HG03457 (cell line): ENCODE results near the gene PGS1.

ENCODE experiments used
- ATAC-seq: cut with Tn5 transposase; IDR thresholded peaks from one replicate; pipeline ENCODE4 v1.9.1; 2021; ENCODE audit warnings: moderate number of reproducible peaks; ENCODE audit not compliant: unreplicated experiment

PGS1 gene

DNA sequence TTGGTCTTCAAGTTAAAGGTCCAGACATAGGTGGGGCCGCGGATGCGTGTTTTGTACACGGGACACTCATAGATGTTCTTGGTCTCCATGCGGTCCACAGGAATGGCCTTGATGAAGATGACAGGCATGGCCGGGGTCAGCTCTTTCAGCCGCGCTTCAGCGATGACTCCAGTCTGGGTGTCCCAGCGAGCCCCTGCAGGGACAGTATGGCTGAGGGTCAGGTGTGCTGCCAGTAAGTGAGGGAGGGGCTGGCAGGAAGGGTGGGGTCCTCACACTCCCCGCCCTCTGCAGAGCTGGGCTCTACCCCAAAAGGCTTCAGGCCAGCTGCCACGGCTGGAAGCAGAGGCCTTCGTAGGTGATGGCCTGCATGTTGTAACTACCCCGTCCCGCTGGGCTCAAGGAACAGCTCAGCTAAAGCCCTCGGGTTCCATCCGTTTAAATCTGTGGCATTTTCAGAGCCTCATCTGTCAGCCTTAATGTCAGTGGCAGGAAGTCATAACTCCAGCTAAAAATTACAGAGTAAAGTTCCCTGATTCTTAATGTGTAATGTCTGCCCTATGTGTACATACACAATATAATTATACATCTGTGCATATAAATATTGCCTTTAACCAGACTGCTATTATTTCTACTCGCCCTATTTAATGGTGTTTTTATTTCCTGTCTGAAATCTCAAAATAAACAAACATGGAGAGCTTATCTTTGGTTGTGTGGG lies 45.7 kb downstream of the PGS1 start:
- no peak for ATAC-seq

DNA sequence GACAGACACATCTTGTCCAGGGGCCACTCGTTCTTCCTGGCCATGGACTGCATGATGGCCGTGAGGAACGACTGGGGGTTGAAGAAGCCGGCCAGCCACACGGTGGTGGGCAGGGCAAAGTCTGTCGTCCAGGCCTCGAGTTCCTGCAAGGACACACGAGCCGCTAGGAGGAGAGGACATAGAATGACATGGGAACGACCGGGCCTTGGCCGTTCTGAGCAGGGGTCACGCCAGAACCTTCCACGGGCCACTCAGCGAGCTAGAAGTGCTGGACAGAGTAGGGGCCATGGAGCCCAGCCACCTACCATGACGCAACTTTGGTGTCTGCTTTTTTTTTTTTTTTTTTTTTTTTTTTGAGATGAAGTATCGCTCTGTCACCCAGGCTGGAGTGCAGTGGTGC lies 47.0 kb downstream of the PGS1 start:
- no peak for ATAC-seq

GRCh38 chr17:78426293-78426879 lies 47.9 kb downstream of the PGS1 start:
- ATAC-seq, result no peak

GRCh38 chr17:78427140-78427539 lies 48.7 kb downstream of the PGS1 start:
- no peak for ATAC-seq

- no peak for ATAC-seq
Observed at GRCh38 chr17:78428025-78428575, 49.7 kb downstream of the PGS1 start.

DNA sequence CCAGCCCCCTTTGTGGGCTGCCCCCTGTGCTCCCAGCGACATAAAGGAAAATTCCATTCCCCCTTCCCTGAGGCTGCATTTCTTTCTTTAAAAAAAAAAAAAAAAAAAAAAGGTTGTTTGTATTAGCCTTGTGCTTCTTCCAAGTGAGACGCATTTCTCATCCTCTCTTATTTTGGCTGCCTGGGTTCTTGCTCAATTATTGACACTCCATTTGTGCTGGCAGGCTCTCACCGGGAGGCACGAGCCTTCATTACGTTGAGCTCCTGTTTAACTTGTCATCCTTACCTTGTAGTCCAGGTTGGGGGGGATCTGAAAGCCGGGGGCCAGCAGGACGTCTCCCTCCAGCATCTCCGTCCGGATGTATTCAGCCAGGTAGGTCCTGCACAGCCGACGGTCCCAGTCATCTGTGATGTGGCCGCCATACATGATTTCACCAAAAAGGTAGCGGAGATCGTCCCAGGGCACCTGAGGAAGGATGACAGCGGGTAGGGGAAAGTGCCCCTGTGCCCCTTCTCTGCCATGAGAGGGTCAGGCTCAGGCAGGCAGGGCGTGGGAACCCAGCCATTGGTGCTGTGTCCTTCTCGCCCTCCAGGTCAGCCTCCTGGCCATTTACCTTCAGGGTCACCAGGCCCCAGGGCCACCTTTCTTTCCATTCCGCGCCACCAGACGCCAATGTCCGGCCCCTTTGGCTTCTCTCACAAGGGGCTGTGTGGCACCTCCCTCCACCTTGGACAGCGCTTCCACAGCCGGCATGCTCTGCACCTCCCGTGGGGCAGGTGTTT lies 50.6 kb downstream of the PGS1 start:
- ATAC-seq, result no peak

GRCh38 chr17:78429618-78429995 lies 51.2 kb downstream of the PGS1 start:
- no peak for ATAC-seq

GRCh38 chr17:78430892-78431691 lies 52.6 kb downstream of the PGS1 start:
- no peak for ATAC-seq

DNA sequence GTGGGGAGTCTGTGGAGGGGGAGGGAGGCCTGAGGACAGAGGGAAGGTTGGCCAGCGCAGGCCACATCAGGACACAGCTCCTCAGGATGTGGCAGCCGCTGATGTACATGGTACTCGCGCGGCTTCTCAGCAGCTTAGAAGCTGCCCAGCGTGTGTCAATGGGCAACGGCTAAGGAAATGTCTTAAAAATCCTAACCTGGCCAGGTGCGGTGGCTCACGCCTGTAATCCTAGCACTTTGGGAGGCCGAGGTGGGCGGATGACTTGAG lies 53.2 kb downstream of the PGS1 start:
- ATAC-seq, result no peak

GRCh38 chr17:78432226-78433012 lies 54.0 kb downstream of the PGS1 start:
- ATAC-seq, result no peak

DNA sequence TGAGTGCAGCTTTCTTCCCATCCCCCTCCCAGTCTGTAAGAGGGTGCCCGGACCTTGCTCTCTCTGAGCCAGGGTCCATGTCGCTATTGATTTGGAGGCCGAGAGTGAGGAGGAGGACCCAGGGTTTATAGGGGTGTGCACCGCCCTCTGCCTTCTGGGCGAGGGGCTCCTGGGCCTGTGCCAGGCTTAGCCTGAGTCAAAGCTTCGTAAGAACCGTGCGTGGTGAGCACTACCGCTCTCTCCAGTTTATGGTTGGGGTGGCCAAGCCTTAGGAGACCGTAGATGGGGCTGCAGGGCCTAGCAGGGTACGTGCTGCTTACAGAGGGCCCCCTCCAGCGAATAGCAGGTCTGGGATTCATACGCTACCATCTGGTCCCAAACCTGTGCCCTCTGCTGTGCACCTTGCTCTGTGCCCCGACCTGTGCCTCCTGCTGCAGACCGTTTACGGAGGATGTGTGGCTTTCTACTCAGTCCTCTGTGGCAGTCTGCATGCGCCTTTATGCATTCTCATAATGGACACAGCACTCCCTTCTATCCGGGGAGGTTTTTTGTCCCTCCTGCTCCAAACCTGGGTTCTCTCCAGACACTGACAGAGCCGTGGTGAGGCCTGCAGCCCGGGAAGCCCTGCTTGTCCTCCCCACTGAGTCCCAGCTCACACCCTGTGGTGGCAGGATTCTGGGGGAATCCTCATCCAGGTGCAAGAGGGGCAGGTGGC lies 54.7 kb downstream of the PGS1 start:
- no peak for ATAC-seq

DNA sequence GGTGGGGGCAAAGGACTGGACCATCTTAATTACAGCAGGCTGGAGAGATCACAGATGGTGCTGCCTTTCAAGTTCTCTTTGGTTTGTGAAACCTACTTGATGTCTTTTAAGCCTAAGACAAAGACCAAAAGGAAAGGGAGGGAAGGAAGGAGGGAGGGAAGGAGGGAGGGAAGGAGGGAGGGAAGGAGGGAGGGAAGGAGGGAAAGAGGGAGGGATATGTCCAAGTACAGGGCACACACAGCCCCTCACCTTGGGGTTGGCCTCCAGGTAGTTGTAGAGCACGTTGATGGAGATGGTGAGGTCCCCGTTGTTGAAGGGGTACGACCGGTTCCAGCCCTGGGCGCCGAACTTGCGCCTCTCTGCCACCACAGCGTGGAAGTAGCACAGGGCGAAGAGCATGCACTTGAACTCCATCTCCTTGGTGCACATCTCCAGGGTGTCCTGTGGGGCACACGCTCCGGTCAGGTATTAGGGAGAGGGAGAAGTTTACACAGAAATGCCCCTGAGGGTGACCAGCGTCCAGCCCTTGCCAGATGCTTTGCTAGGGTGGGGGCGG lies 55.4 kb downstream of the PGS1 start:
- ATAC-seq, result no peak

- no peak for ATAC-seq
Observed at GRCh38 chr17:78434455-78435329, 56.2 kb downstream of the PGS1 start.

DNA sequence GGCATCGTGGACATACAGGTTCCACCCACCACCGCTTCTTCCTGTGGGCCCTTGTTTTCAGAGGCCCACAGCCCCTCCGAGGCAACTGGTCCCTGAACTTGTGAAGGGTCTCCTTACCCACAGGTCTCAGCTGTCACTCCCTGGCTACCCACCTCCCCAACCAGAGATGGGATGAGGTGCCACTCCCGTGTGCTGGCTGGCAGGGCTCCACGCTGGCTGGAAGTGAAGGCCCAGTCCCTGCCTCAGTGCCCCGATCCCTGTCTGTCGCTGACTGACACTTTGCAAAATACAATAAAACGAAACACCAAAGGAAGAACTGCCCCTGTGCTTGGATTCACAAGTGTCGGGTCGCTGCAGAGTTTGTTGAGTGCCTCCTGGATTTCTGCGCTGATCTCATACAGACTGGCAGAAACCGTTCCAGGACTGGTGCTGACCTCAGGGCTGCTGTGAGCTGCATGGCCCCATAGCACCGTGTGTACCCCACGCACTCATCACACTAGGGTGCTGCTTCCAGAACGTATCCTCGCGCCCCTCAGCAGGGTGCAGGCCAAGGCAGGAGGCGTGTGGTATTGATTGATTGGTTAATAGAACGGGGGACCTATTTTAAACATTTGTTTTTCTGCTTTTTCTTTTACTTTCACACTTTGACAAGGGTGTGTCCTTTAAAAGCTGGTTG lies 57.0 kb downstream of the PGS1 start:
- ATAC-seq, result no peak

DNA sequence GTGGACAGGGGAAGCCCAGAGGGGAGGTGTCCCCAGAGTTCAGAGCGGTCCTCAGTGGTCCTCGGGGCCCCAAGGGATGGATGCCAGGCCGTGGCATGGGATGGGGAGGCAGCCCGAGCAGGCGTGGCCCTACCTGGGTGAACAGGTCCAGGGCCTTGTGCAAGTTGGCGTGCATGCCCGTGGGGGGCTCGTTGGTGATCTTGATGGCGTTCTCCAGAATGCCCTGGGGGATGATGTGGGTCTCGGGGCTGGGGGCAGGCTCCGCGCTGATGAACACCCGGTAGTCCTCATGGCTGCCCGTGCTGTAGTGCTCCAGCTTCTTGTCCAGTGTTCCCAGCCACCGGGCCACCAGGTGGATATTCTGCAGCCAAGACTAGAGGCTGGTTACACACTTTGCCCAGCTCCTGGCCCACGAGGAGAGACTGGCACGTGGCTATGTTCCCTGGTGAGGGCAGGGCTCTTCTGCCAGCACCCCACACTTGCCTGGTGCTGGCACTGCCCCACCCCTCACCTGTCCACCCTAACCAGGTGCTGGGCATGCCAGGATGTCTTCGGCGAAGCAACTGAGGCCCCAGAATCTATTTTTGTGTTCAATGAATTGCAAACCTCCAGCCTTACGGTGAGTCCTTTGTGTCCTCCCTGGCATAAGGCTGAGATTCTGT lies 59.2 kb downstream of the PGS1 start:
- ATAC-seq, result no peak

- no peak for ATAC-seq
Observed at GRCh38 chr17:78438271-78438691, 59.8 kb downstream of the PGS1 start.

DNA sequence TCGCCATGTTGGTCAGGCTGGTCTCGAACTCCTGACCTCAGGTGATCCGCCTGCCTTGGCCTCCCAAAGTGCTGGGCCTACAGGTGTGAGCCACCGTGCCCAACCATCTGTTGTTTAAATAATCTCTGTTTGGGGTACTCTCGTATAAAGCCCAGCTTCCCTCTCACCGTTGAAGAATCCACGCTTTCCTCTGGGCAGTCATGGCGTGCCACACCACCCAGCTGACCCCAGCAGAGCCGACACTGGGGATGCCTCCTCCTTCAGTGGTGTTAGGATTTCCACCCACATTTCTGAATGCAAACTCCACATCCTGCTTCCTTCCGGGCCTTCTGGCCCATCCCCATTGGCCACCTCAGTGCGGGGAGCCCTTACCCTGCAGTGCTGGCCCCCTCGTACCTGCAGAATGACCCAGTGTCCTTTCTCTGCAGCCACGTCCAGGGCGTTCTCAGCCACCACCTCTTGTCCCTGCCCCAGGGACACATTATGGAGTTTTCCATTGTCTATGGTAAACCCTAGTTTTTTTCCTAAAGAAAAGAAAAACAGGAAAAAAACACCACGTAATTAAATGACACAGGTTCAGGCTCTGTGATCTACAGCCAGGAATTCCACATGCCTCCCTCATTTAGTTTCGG lies 60.4 kb downstream of the PGS1 start:
- no peak for ATAC-seq
